ENCODE data around the gene MYO19.

The MYO19 gene

GRCh38 chr17:36523113-36523512, 11.6 kb downstream of the MYO19 start:
- TF ChIP-seq ZNF175 (tag by site-specific recombination; IDR thresholded peaks at IDR 0.05) (no peak), ZNF837 (tag by site-specific recombination; IDR thresholded peaks at IDR 0.05) (no peak), PRDM4 (tag by site-specific recombination; IDR thresholded peaks at IDR 0.05) (no peak), GLIS1 (tag by site-specific recombination; IDR thresholded peaks at IDR 0.05) (no peak), ZNF121 (tag by site-specific recombination; IDR thresholded peaks at IDR 0.05) (no peak), ZNF510 (tag by site-specific recombination; IDR thresholded peaks at IDR 0.05; ENCODE audit: insufficient replicate concordance) (no peak), ZNF266 (tag by site-specific recombination; IDR thresholded peaks at IDR 0.05; ENCODE audit: low read depth) (no peak), ZNF704 (tag by site-specific recombination; IDR thresholded peaks at IDR 0.05) (no peak), ZBTB8A (tag by site-specific recombination; IDR thresholded peaks at IDR 0.05) (no peak), ZNF571 (tag by site-specific recombination; IDR thresholded peaks at IDR 0.05) (no peak), ZNF184 (tag by site-specific recombination; IDR thresholded peaks at IDR 0.05) (no peak), ZSCAN18 (tag by site-specific recombination; IDR thresholded peaks at IDR 0.05) (no peak), ZNF138 (tag by site-specific recombination; IDR thresholded peaks at IDR 0.05; ENCODE audit: borderline replicate concordance) (no peak), ZNF18 (tag by site-specific recombination; IDR thresholded peaks at IDR 0.05) (no peak)
- Histone ChIP-seq H3K36me3 (ENCODE audit: control insufficient read depth in 2 of 2, insufficient read depth in 1 of 2, low read length in 2 of 2) (peaks cover 87 to 89% of the 10 kb centered on the region in 2 experiments), H3K27ac (ENCODE audit: extremely low read depth, low read depth, low read length) (no peak overlapping the region), H3K4me1 (ENCODE audit: control insufficient read depth, insufficient read depth, low read length) (no peaks in the 10 kb centered on the region), H3K9me3 (ENCODE audit: control insufficient read depth, insufficient read depth, low read depth, low read length) (no peaks in the 10 kb centered on the region), H3K4me3 (ENCODE audit: low read depth, low read length) (no peak overlapping the region)
- ChIA-PET POLR2A (interaction anchor here (0.7 kb wide), 4 partner anchors 10 to 444 kb away, joined by 3 to 4 read pairs (median 3); no protein-coding TSS in a partner anchor), CTCF (interaction anchor here (2.0 kb wide), 1 partner anchor 11 kb away, joined by 13 read pairs; the partner anchor contains the start of genes MYO19 and PIGW)

GRCh38 chr17:36515837-36516236, 18.8 kb downstream of the MYO19 start:
- CTCF ChIA-PET: interaction anchor here (0.6 to 1.0 kb wide), 3 partner anchors 12 to 87 kb away, joined by 3 read pairs; partner anchors contain the start of genes MYO19 and PIGW
- H3K36me3 ChIP-seq (ENCODE audit: control insufficient read depth in 2 of 2, insufficient read depth in 1 of 2, low read length in 2 of 2): peaks cover 35 to 92% of the 10 kb centered on the region in 2 experiments
- TF ChIP-seq ZNF626 (tag by site-specific recombination; IDR thresholded peaks at IDR 0.05) (no peak), ZSCAN5A (tag by site-specific recombination; IDR thresholded peaks at IDR 0.05) (no peak), ZNF404 (tag by site-specific recombination; IDR thresholded peaks at IDR 0.05) (no peak), ZSCAN4 (tag by site-specific recombination; IDR thresholded peaks at IDR 0.05) (no peak), ZNF146 (tag by site-specific recombination; IDR thresholded peaks at IDR 0.05) (no peak), PRDM10 (tag by site-specific recombination; IDR thresholded peaks at IDR 0.05) (no peak), ZNF19 (tag by site-specific recombination; IDR thresholded peaks at IDR 0.05; ENCODE audit: low read depth) (no peak), ZNF610 (tag by site-specific recombination; IDR thresholded peaks at IDR 0.05; ENCODE audit: borderline replicate concordance) (no peak)

More at GRCh38 chr17:36515837-36516236, 18.8 kb downstream of the MYO19 start:
- Histone ChIP-seq H3K27ac (ENCODE audit: extremely low read depth, low read depth, low read length) (no peak overlapping the region), H3K9me3 (ENCODE audit: control insufficient read depth, insufficient read depth, low read depth, low read length) (no peaks in the 10 kb centered on the region), H3K4me3 (ENCODE audit: low read depth, low read length) (no peak overlapping the region), H3K4me1 (ENCODE audit: control insufficient read depth, insufficient read depth, low read length) (no peaks in the 10 kb centered on the region)
- POLR2A ChIA-PET: interaction anchor here (1.0 to 2.5 kb wide), 3 partner anchors 9 to 21 kb away, joined by 4 to 6 read pairs (median 4); no protein-coding TSS in a partner anchor

All from HEK293 (cell line).